ENCODE data around the gene GLRX5.

GLRX5 gene

DNA sequence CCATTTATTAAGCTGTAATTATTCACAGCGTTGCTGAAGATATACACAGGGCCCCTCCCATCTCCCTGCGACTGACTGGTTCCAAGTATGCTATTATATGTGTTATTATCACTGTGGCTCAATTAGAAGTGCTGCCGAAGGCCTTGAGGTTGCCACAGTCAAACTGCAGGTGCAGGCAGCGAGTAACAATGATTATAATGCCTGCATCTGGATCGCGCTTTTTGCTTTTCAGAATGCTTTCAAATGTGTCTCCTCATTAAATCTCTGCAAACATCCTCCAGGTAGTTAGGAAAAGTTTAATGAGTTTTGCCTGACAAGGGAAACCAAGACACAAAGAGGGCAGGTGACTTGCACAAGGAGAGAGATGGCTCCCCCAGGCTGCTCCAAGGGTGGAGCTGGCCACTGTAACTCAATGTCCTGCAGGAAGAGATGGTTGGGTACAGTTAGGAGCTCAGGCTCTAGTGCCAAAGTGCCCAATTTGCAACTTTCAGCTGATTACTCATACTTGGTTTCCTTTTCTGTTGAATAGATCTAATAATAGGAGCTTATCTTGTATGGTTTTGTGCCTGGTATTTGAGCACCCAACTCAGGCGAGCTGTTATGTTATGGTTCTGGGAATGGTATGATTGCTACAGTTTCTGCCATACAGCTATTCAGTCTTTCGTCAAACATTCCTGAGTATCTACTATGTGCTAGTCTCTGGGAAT is 16.7 kb upstream of the GLRX5 start:
- DNase-seq (ENCODE audit: low read depth) = no peak

DNA sequence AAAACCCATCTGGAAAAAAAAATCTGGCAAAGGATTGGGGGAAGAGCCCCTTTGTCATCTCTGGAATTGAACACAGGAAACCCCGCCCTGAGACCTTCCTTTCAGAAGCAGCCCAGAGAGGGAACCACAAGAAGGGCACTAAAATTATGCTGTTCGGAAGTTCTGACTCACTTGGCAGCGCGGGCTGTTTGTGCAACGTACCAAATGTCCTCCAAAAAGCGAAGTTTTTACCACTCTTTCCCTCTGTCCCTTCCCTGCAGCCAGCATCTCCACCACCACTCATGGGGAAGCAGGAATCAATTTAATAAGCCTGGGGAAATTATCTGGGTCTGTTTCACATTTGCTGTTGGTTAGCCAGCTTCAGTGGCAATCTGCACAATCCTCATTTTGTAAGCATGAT is 15.2 kb upstream of the GLRX5 start:
- DNase-seq (ENCODE audit: low read depth) = peak; percentile 66

DNA sequence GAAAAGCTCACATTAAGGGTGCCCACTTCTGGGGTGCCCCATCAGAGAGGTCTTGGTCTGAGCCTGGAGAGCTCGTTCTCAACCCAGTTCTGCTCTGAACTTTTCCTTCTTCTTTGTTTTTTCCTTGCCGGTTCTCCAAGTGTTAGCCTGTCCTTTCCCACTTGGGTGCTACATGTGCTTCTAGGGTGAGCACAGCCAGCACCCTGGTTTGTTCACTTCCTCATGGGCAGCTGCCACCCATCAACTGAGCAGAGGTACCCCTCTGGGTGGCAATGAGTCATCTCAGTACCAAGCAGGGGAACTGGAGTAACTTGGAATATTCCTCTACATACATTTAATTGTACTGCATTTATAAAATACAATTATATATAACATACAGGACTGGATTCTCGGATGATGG is 14.5 kb upstream of the GLRX5 start:
- no peak for DNase-seq (ENCODE audit: low read depth)

DNA sequence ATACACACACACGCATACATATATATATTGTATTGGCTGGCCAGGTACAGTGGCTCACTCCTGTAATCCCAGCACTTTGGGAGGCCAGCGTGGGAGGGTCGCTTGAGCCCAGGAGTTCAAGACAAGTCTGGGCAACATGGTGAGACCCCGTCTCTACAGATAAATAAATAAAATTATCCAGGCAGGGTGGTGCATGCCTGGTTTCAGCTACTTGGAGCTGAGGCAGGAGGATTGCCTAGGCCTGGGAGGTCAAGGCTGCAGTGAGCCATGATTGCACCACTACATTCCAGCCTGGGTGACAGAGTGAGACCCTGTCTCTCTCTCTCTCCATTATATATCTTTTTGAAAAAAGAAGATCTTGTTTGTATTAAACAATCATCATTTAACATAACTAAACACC is 13.8 kb upstream of the GLRX5 start:
- DNase-seq (ENCODE audit: low read depth) = no peak

DNA sequence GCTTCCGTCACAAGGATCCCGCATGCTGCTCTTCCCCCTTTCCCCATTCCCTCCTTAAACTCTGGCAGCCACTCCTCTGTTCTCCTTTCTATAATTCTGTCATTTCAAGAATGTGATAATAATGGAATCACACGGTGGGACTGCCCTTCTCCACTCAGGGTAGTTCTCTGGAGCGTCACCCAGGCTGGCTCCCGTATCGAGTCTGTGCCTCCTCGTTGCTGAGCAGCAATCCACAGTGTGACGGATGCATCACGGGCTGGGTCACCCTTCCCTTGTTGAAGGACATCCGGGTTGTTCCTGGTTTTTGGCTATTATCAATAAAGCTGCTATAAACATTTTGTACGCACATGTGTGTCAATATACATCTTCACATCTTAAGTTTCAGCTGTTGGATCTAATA is 12.7 kb upstream of the GLRX5 start:
- no peak for DNase-seq (ENCODE audit: low read depth)

DNA sequence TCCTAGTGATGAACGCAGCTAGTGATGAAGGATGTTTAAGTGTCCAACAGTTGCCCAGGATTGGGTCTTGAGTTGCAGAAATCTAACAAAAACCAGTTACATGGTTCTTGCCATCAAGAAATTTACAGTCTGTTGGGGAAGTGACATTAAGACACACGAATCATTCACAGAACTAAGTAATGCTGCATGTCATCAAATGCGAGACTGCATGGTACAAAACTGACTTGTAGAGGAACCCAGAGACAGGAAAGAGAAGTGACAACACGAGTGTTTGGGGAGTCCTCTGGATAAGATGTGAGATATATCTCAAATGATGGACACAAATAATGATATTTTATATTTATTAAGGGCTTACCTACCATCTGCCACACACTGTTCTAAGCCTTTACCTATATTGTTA is 12.3 kb upstream of the GLRX5 start:
- no peak for DNase-seq (ENCODE audit: low read depth)

DNA sequence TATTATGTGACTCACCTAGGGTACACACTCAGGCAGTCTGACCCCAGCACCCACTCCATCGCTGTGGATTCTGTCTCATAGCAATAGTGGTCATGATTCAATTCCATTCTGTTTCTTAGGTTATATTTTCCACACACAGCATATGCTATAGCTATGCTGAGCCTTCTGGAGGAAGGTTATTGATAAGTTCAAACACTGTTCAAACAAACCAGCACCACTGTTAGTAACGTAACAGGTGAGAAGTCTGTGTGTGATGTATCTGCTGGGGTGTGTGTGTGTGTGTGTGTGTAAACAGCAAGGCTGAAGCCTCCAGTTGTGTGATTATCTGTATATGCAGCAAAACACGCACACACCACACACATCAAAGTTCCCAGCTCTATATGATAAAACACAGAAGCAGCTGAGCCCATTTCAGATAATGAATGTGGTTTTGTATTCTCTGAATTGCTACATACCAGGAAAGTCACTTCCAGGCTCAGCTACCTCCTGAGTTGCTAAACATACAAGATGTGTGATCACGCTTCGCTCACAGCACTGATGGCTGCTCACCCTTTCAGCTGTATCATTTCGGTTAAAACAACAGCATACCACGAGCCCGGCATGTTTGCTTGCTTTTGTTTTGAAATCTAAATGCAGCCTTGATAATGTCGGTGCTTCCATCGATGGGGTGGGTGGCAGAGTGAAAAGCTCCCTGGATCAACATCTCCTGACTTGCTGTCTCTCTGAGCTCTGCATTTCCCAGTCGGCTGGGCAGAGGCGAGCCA is 11.6 kb upstream of the GLRX5 start:
- no peak for DNase-seq (ENCODE audit: low read depth)

DNA sequence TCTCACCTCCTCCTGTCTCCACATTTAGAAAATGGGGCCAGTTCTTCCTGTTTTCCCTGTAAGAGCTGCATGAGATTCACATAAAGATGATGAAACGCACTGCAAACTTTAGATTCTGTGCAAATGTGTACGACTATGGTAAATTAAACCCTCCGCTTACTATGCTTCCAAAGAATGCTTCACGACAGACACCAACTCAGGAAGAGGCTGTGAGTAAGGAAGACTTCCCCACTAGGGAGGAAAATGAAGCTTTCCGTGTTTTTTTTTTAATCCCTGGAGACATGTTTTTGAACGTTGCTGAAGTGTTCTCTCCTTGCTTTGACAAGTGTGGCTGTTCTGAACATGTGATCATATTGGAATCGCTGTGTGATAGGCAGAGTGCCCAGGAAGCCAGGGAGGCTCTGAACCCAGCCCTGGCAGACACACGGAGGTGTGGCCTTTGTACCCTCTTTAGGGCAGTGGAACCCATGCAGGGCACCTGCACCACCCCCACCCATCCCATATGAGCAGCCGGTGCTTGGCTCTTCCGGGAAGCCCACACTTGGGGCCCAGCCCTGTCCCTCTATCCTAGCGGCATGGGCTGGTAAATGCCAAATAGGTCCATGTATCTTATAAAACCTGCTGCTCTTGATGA is 10.9 kb upstream of the GLRX5 start:
- peak; percentile 52 for DNase-seq (ENCODE audit: low read depth)

DNA sequence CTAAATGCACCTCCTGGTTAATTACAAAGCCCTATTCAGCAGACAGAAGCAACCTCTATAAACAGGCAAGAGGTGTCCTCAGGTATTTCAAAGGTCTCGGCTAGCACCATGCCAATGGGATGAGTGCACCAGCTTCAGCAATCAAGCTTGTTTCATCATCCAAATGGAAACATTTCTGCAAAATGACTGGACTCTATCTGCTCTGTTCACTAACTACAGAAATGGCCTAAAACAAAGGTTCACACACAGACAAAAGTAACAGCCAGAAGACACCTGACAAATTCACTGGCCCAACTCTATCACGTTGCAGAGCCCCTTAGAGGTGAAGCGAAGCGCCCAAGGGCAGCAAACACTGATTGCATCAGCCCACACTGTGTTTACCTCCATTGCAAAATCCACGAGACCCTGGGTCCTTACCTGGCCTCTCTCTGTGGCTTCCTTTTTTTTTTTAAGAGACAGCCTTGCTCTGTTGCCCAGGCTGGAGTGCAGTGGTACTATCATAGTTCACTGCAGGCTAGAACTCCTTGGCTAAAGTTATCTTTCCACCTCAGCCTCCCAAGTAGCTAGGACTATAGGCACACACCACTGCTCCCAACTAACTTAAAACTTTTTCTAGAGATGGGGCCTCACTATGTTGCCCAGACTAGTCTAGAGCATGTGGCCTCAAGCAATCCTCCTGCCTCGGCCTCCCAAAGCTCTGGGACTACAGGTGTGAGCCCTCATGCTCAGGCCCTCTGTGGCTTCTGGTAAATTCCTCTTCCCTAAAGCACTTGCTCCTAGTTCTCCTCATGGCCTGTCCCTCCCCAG is 9.9 kb upstream of the GLRX5 start:
- DNase-seq (ENCODE audit: low read depth) = no peak

DNA sequence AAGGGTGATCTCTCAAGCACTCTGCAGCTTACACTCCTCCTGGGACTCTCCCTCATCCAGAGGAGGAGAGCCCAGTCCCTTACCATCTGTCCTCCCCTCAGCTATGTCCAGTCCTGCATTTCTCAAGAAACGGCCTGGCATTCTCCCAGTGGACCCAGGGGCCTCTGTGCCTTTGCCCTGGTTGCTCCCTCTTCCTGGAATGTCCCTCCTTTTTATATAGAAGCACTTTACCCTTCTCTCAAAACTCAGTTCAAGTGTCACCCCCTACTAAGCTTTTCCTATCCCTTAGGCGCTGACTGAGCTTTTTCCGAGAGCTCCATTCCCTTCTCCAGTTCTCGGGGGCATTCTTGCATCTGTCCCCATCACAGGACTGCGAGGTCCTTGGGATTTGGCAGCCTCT is 8.9 kb upstream of the GLRX5 start:
- no peak for DNase-seq (ENCODE audit: low read depth)

DNA sequence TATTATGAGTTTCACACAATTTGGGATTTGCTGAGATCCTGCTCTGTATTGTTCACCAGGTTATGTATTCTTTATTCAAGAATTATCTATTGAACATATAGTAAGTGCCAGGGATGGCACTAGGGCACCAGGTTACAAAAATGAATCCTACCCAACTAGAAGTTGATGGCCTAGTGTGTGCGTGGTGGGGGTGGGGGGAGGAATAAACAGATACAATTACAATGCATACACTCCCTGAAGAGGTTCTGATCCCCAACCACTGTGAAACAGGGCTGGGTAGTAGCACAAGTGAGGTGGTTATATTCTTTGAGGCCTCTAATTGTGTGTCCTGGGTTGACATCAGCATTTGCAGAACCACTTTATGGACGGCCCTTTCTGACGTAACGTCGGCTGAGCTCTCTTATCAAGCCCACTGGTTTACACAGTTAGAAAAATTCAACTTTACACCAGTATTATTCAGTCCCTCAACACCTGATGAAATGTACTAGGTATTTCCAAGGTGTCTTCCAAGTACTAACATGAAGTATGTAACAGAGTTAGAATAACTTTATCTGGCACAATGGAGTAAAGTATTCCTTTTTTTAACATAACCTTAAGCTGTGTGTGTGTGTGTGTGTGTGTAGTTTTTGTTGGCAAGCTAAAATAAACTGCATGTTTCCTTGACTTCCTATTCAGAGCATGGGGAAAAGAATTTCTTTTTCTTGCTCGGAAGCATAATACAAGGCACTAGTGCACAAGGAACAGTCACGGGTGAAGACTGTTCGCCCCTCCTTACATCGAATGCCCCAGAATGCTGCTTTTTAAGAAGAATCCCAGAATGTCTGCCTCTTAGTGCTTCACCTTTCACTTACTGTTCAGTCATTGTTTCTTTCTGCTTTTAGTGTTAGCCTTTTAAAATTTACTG is 8.1 kb upstream of the GLRX5 start:
- no peak for DNase-seq (ENCODE audit: low read depth)

DNA sequence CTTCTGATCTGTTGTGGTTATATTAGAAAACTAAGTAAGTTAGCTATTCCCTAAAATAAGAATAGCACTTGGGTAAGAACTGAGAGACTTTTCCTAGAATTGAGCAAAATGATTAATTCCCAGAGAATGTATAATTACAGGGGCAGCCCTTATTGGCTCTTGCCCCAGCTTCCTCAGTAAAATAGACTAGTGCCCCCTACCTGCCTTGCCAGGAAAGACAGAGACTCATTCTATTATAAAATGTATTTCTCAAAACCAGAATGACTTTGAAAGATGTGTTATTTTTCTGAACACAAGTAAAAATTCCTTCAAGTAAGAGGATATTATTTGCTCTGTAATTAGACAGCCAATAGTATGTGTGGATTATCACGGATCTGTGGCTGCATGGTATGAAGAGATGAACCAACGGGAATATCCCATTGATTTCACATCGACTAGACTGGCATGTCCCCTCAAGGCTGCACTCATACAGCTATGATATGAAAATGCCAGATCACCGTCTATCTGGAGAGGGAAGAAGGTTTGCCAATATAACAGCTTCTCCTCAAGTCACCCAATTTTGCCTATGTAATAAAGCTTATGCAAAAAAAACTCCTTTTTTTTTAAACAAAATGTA is 7.4 kb upstream of the GLRX5 start:
- no peak for DNase-seq (ENCODE audit: low read depth)

DNA sequence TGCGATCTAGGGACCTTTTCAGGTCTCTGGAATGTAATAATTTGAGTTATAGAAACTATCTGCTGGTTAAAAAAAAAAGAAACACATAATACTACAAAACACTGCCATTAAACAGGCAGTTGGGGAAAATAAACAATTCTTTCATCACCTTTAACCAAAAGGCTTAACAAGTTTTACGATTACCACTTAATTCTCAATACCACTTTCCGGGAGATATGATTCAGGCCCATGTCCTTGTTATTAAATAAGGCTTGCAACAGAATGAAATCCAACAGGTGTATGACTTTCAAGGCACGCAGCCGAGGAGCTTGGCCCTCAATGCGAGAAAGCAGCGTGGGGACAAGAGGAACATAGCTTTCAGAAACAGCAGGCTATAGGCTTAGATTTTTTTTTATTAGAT is 5.6 kb upstream of the GLRX5 start:
- no peak for DNase-seq (ENCODE audit: low read depth)

DNA sequence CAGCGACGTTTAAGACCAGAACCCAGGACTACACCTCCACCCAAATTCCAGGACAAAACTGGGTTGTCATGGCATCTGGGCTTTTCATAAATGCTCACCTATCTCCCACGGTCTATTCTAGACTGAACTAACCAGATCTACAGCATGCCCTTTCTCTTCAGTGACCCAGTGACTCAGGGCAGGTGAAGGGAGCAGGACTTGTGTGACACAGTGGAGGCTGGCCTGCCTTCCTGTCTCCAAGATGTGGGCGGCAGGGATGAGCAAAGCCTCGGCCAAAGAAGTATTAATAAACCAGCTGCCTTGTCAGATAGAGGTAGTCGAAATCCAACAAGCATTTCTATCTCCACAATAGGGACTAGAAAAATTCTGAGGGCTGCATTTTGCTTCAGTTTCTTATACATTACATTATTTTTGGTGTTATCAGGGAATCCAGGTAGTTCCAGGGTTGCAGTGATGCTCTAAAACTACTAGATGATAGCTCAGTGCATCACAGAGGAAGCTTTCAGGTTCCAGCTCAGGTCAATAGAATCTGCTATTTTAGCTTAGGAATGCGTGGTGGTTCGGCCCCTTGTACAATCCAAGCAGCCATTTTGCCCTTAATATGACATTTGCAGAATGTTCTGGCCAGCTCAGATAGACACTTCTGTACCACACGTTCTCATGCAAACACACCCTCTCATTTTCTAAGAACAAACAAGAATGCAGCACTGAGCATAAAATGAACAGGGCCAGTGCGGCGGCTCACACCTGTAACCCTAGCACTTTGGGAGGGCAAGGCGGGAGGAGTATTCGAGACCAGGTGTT is 4.2 kb upstream of the GLRX5 start:
- DNase-seq (ENCODE audit: low read depth) = no peak

DNA sequence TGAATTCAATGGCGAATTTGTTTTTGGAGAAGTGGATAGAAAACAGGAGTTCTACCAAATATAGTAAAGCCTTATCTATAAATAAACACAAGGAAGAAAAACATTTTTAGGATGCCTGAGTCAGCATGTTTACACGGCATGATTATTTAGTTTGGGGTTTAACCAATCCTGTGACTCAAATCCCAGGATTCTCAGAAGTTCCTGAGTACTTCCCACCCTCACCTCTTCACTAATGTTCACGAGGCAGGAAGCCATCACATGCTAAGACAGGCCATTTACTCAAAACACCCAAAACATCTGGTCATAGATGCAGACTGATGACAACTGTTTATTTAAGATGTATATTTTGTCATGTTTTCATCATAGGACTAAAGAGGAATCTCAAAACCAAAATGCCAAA is 3.4 kb upstream of the GLRX5 start:
- DNase-seq (ENCODE audit: low read depth) = no peak

DNA sequence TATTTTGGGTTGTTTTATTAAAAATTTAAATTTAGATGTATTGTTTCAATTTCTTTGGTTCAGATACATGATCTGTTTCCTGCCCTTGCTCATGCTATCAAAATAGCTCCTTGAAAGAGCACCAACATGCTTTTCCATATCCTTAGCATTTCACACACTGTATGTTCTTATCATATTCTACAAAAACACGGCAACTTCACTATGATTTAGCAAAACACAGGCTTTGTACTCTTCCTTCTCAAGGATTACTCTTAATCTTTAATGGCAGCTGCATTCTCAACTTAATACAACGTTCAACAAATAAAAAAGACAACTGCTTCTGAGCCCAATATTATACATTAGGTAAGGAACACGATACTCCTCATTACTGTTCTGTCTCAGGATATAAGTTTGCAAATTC is 2.9 kb upstream of the GLRX5 start:
- no peak for DNase-seq (ENCODE audit: low read depth)

DNA sequence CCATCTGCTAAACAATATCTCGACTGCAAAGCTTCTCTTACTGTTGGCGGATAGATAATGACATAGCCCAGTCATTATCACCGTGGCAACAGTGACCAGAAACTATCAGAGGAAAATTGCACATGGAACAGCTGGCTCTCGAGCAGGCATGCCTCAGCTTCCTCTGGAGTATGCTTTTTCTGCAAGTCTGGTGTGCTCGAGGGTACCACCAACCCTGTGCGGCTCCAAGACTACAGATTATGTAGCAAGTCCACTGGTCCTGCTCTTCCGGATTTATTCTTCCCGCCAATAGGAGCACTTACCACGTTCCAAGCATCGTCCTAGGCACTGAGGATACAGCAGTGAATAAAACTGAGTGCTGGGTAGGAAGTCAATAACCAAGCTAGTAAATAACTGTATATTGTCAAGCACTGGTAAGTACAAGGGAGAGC is 1.4 kb upstream of the GLRX5 start:
- DNase-seq (ENCODE audit: low read depth) = no peak

DNA sequence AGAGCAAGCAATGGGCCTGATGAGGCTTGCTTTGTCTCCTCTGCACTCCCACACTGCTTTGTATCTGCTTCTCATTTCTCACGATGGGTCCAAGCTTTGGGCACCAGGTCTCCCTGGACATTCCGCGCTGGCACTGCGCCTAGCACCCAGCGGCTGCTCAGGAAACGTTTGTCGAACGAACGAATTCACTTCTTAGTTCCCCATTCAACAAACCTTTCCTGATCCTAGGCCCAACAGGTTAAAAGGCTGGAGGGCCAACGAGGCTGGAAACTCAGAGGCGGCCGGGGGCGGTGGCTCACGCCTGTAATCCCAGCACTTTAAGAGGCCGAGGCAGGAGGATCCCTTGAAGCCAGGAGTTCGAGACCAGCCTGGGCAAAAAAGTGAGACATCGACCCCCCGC is 1.0 kb upstream of the GLRX5 start:
- no peak for DNase-seq (ENCODE audit: low read depth)

DNA sequence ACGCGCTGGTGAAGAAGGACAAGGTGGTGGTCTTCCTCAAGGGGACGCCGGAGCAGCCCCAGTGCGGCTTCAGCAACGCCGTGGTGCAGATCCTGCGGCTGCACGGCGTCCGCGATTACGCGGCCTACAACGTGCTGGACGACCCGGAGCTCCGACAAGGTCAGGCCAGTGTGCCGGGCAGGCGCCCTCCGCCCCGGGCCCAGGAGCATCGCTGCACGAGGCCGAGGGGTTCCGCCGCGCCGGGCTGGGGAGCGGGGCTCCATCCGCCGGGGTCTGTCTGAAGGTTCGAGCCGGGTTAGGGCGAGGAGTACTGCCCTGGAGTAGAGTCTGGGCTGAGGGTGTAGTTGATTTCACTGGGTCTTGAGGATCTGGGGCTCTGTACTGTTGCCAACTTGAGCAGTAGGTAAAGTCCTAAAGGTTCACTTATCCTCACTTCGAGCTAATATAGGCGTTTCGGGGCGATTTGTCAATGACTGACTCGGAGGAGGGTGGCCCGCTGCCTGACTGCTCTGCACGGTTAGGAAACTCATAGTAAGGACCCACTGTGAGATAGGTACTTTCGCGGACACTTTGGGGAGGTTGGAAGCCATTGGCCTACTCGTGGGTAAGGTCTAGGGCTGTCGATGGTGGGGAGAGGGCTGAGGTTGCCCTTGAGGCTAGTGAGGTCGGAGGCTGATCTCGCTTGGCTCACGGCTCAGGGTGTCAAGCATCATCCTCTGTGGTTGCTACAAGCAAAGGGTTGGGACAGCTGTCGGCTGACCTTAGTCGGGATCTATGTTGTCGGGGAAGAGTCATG is 574 bp downstream of the GLRX5 start:
- no peak for DNase-seq (ENCODE audit: low read depth)

Measured in T-helper 22 cell (primary cell).